Measurements from ENCODE around the gene SPTAN1. TPM values are rescaled to one million over a fixed set of nuclear protein-coding genes. Genes with fewer than 3 reads are reported as not detected.
A peak's percentile ranks its signal among the peaks of the same experiment; 100 is the strongest.

SPTAN1 gene
- total RNA-seq, 1 donor from 2014 or later: 376 TPM

DNA sequence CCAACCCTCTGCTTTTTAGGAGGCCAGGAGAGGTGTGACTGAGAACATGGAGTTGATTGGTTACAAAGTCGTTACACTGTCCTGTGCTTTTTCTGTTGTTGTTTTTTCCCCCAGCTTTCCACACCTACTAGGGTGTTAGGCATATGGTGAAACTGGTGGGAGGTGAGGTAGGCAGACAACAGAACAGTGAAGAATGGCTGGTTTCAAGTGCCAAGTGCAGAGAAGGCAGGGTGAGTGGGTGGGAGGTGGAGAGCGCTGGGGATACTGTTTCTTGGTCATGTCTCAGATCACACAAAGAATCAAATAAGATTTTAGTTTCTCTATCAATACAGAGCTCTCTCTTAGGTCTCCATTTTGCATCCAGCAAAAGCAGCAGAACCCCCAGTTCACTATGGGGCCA lies 2.2 kb upstream of the SPTAN1 start:
- Mint-ChIP-seq H3K36me3 (ENCODE audit: low read depth) (no peaks in the 10 kb centered on the region), H3K4me1 (ENCODE audit: low read depth) (peaks cover 32% of the 10 kb centered on the region), H3K27me3 (ENCODE audit: low read depth) (no peaks in the 10 kb centered on the region), H3K9me3 (ENCODE audit: low read depth) (no peaks in the 10 kb centered on the region), H3K4me3 (ENCODE audit: unreplicated experiment) (peak overlapping the region; percentile 39), H3K27ac (ENCODE audit: unreplicated experiment) (peak overlapping the region; percentile 98)
- DNase-seq (ENCODE audit: low spot score): no peak
- TF ChIP-seq CTCF (IDR thresholded peaks at IDR 0.05): no peak

- Mint-ChIP-seq H3K27ac (ENCODE audit: unreplicated experiment) (peak overlapping the region; percentile 98), H3K4me1 (ENCODE audit: low read depth) (peaks cover 32% of the 10 kb centered on the region), H3K9me3 (ENCODE audit: low read depth) (no peaks in the 10 kb centered on the region), H3K36me3 (ENCODE audit: low read depth) (no peaks in the 10 kb centered on the region), H3K27me3 (ENCODE audit: low read depth) (no peaks in the 10 kb centered on the region), H3K4me3 (ENCODE audit: unreplicated experiment) (peak overlapping the region; percentile 95)
- DNase-seq (ENCODE audit: low spot score): no peak
- no peak for TF ChIP-seq CTCF (IDR thresholded peaks at IDR 0.05)
Measured at GRCh38 chr9:128550770-128551656, 1.4 kb upstream of the SPTAN1 start.

DNA sequence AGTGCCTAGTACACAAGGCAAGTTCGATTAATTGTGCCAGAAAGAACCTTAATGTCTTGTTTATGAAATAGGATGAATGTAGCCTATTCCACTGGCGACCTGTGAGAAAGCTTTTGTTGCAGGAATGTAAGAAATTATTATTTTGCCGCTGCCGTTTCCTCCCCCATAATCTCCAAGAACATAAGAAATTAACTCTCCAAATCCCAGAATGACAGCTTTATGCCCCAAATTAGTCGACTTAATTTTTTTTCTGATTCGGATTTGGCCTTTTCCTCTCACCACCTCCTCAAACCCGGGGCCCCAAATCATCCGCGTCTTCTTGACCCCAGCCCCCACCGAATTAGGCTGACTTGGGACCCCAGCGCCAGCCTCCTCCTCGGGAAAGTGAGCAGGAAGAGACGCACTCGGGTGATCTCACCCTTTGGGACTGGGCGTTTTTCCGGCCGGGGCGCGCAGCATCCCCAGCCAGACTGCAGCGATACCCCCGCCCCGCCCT lies 682 bp upstream of the SPTAN1 start:
- no peak for TF ChIP-seq CTCF (IDR thresholded peaks at IDR 0.05)
- Mint-ChIP-seq H3K36me3 (ENCODE audit: low read depth) (no peaks in the 10 kb centered on the region), H3K27me3 (ENCODE audit: low read depth) (no peaks in the 10 kb centered on the region), H3K4me3 (ENCODE audit: unreplicated experiment) (peak overlapping the region; percentile 95), H3K9me3 (ENCODE audit: low read depth) (no peaks in the 10 kb centered on the region), H3K27ac (ENCODE audit: unreplicated experiment) (peak overlapping the region; percentile 98), H3K4me1 (ENCODE audit: low read depth) (peaks cover 34% of the 10 kb centered on the region)
- DNase-seq (ENCODE audit: low spot score): no peak

DNA sequence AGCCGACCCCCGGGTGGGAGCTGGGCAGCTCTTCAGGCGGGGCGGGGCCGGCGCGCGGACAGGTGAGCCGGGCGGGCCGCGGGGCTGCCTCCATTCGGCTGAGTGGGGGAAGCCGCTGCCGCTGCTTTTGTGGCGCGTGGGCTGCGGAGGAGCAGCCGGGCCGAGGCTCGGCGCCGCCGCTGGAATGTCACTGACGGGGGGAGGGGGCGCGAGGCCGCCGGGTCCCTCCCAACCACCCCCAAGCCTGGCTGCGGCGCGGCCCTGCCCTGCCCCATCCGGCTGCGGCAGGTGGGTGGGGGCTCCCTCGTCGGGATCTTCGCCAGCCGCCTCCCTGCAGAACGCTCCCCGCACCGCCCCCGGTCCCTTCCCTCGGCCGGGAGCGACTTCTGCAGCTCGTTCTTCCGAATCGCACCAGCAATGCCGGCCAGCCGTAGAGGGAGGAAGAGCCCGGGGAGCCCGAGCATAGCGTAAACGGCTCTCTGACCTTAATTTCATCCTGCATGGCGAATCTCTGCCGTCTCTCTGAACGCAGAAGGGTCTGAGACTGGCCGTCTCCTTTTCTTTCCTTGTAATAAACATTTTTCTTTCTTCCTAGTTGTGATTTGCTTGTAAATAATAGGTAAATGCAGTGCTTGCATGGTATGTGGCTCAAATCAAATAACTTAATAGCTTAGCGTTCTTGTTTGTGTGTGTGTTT lies 505 bp downstream of the SPTAN1 start:
- no peak for TF ChIP-seq CTCF (IDR thresholded peaks at IDR 0.05)
- Mint-ChIP-seq H3K4me3 (ENCODE audit: unreplicated experiment) (peak overlapping the region; percentile 95), H3K36me3 (ENCODE audit: low read depth) (no peaks in the 10 kb centered on the region), H3K27me3 (ENCODE audit: low read depth) (no peaks in the 10 kb centered on the region), H3K9me3 (ENCODE audit: low read depth) (no peaks in the 10 kb centered on the region), H3K27ac (ENCODE audit: unreplicated experiment) (no peak overlapping the region), H3K4me1 (ENCODE audit: low read depth) (peaks cover 44% of the 10 kb centered on the region)
- no peak for DNase-seq (ENCODE audit: low spot score)

GRCh38 chr9:128553728-128554127 lies 1.3 kb downstream of the SPTAN1 start:
- H3K27me3 Mint-ChIP-seq (ENCODE audit: low read depth): no peaks in the 10 kb centered on the region
- no peak for DNase-seq (ENCODE audit: low spot score)
- H3K4me3 Mint-ChIP-seq (ENCODE audit: unreplicated experiment): no peak overlapping the region
- H3K9me3 Mint-ChIP-seq (ENCODE audit: low read depth): no peaks in the 10 kb centered on the region
- no peak overlapping the region for H3K27ac Mint-ChIP-seq (ENCODE audit: unreplicated experiment)
- peaks cover 50% of the 10 kb centered on the region for H3K4me1 Mint-ChIP-seq (ENCODE audit: low read depth)
- no peak for TF ChIP-seq CTCF (IDR thresholded peaks at IDR 0.05)
- no peaks in the 10 kb centered on the region for H3K36me3 Mint-ChIP-seq (ENCODE audit: low read depth)
